Non-pigmented ciliary epithelial cell (primary cell): ENCODE data around the gene ADAMTSL1.
A peak's percentile ranks its signal among the peaks of the same experiment; 100 is the strongest.

Source experiments
- DNase-seq: peaks from one replicate; pipeline ENCODE4 v3.0.0-alpha.2; 2010; ENCODE audit warnings: low read depth

ADAMTSL1 gene

DNA sequence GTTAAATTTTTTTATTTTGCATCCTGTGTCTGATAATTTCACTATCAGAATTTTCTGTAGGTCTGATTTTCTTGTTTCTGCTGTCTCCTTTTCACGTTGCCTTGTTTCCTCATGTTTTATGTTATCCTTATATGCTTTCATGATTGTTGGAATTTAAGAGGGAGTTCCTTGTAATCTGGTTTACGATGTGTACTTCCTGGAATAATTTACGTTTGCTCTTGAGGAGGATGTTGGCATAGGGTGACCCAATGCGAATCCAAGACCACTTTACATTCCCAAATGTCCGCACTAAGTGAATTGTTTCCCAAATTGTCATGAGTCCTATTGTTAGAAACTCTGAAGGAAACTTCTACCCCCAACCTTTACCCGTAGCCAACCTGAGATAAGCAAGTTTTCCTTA lies 80.3 kb downstream of the ADAMTSL1 start:
- DNase-seq, result no peak

- no peak for DNase-seq
These were observed 81.3 kb downstream of the ADAMTSL1 start for GRCh38 chr9:18555105-18555883.

DNA sequence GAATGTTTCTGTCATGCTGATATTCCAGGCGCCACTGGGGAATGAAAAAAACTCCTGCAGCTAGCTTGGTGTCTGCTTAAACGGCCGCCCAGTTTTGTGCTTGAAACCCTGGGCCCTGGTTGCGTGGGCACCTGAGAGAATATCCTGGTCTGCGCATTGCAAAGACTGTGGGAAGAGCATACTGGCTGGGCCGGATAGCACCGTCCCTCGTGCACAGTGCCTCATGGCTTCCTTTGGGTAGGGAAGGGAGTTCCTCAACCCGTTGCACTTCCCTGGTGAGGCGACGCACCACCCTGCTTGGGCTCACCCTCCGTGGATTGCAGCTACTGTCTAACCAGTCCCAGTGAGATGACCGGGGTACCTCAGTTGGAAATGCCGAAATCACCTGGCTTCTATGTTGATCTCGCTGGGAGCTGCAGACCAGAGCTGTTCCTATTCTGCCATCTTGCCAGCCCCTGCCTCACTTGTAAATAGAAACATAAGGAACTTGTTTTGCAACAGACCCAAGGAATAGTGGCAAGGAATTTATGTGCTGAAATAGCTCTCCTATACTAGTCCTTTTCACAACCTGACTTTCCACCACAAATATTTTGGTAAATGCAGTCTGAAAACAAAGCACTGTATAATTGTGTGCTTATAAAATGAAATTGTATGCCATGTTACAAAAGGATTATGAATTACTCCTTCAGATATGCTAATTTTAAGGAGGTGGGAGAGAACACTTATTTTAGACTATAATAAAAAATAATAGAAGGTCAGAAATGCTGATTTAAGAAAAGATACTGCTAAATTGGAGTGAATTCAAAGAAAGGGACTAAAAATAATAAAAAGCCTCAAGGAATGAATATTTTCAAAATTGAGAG lies 90.3 kb downstream of the ADAMTSL1 start:
- DNase-seq, result no peak

- peak; percentile 60 for DNase-seq
These were observed 92.2 kb downstream of the ADAMTSL1 start for GRCh38 chr9:18566121-18566520.

- DNase-seq, result no peak
These were observed 95.0 kb downstream of the ADAMTSL1 start for GRCh38 chr9:18568973-18569372.

GRCh38 chr9:18569941-18570630 lies 96.1 kb downstream of the ADAMTSL1 start:
- no peak for DNase-seq

DNA sequence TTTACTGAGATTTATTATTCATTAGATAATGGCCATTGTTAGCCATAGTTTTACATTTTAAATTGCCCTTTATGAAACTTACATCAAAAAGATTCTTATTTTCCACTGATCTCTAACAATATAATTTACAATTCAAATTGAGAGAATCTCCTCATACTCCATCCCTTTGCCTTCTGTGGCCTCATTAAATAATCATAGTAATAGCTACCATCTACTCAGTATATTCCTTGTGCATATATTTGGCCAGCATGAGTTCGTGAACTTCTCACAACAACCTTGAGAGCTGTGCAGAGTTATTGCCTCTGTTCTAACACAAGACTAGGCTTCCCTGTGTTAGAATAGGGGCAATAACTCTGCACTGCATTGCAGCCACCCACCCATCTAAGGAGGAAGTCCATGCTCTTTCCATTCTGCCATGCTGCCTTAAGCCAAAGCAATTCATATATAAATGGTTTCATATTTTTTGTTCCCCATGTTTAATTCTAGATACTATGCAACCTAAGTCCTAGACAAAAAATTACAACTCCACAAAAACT lies 99.1 kb downstream of the ADAMTSL1 start:
- DNase-seq, result no peak

DNA sequence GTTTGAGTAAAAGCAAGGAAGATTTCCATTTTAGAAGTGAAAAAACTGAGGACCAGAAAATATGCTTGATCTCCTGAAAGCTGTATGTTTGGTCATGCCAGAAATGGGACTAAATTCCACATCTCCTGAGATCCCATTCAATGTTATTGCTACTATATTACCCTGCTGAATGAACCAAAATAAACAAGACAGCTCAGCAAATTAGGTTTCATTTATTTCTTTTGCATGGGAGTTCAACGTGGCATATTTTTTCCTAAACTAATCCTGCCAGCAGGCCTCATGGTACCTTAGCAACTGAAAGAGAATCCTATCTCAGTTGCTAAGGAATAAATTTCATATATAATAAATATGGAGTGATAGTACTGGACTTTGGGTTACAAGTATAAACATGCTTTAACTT lies 101.7 kb downstream of the ADAMTSL1 start:
- no peak for DNase-seq

- no peak for DNase-seq
These were observed 105.6 kb downstream of the ADAMTSL1 start for GRCh38 chr9:18579536-18579935.

DNA sequence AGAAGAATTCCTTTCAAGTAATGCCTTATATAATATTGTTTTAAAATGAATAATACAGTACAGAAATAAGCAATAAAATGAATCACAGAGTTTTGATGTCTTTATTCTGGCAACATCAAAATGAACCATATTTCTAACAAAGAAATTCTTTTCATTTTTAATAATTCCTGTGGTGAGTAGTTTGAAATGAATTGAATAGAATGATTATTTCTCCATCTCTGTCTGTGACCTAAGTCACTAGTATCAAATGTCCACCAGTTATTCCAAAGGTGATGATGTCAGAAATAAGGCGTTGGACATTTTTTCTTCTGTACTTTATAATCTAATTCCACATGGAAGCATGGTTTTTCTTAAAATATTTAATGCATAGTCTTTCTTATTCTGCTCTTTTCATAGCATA lies 106.2 kb downstream of the ADAMTSL1 start:
- no peak for DNase-seq

DNA sequence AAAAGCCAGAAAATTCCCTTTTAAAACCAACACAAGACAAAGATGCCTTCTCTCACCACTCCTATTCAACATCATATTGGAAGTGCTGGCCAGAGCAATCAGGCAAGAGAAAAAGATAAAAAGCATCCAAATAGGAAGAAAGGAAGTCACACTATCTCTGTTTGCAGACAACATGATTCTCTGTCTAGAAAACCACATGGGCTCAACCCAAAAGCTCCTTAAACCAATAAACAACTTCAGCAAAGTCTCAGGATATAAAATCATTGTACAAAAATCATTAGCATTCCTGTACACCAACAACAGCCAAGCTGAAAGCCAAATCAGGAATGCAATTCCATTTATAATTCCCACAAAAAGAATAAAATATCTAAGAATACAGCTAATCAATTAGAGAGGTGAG lies 112.0 kb downstream of the ADAMTSL1 start:
- DNase-seq, result no peak

DNA sequence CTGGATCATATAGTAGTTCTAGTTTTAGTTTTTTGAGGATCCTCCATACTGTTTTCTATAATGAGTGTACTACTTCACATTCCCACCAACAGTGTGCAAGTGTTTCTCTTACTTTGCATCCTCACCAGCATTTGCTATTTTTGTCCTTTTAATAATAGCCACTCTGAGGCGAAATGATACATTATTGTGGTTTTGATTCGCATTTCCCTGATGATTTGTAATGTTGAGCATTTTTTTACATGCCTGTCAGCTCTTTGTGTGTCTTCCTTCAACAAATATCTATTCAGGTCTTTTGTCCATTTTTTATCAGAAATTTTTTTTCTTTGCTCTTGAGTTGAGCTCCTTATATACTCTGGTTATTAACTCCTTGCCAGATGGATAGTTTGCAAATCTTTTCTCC lies 114.0 kb downstream of the ADAMTSL1 start:
- peak; percentile 45 for DNase-seq

GRCh38 chr9:18591261-18591660 lies 117.3 kb downstream of the ADAMTSL1 start:
- DNase-seq, result no peak

- DNase-seq, result no peak
These were observed 120.9 kb downstream of the ADAMTSL1 start for GRCh38 chr9:18594837-18595236.

DNA sequence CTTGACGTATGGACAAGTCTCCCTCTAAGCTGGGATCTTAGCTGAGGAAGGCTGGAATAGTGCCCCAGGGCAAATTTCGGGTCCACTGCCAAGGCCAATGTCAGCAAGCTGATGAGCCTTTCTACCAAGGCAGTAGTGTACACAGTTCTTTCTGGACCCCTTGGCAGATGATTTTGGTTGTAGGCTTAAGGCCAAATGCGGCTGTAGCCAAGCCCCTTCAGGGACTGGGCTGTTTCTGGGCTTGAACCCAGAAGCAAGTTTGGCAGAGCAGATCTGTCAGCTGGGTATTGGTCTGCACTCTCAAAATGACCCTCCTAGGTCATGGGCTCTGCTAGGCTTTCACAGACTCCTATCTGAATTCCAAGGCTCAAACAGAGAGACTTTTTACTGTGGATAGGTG lies 121.6 kb downstream of the ADAMTSL1 start:
- DNase-seq, result no peak

DNA sequence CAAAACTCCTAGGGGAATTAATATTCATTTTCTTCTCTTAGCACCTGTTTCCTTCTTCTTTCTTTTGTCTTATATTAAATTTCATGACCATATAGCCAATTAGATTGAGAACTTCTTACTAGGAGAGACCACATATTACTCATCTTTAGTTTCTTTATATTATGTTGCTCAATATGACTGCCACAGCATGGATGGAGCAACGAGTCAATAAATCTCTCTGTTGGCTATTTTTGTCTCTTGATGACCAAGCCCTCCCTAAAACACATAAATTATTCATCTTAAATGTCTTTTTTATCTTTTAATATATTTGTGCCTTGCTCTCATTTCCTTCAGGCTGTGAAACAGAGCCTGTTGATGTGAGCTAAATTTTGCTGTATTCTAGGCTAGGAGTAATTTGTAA lies 123.0 kb downstream of the ADAMTSL1 start:
- no peak for DNase-seq

GRCh38 chr9:18598969-18599368 lies 125.0 kb downstream of the ADAMTSL1 start:
- DNase-seq, result no peak

GRCh38 chr9:18601026-18601425 lies 127.1 kb downstream of the ADAMTSL1 start:
- no peak for DNase-seq

DNA sequence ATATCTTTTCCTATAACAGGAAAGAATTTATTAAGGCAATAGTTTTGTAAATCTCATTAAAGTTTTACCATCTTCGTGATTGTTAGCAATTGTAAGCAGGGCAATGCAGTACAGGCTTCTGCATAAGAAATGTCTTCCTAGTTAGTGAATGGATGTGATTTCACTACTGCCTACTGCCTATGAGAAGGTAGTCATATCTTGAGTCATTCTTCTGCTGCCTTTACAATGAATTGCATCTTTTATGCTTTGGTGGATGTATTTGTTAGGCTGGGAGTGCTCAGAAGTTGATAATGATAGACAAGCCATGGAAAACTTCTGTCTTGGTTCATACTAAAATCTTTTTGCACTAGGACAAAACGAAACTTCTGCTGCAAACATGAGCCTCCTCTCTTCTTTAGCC lies 128.0 kb downstream of the ADAMTSL1 start:
- no peak for DNase-seq

- no peak for DNase-seq
These were observed 131.1 kb downstream of the ADAMTSL1 start for GRCh38 chr9:18604767-18605730.

DNA sequence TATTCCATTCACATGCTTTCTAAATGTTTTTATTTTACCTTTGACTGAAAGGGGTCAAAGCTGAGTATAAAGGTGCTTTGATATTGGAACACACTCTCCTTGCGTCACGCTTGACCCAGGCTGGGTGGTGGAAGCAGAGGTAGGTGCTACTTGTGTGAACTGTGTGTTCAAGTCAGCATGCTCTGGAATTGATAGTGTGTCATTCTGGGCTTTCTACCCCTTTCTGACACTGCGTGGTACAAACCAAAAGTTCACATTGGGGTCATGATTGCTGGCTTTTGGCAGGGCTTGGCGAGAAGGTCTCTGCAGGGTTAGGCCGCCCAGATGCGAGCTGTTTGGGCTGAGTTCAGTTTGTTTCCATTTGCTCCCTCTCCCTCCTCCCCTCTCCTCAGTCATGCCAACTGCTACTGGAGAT lies 131.8 kb downstream of the ADAMTSL1 start:
- no peak for DNase-seq
